HG03432 (cell line): ENCODE data around the gene USP54.
"Not testable (repeated sequence)": the region's sequence is repeated elsewhere in the genome, so short reads cannot be mapped to it uniquely, and the experiment has no call there.

Experiments
- ATAC-seq: cut with Tn5 transposase; IDR thresholded peaks from one replicate; pipeline ENCODE4 v1.9.1; 2021; ENCODE audit warnings: mild to moderate bottlenecking, moderate library complexity; ENCODE audit not compliant: unreplicated experiment

The USP54 gene

DNA sequence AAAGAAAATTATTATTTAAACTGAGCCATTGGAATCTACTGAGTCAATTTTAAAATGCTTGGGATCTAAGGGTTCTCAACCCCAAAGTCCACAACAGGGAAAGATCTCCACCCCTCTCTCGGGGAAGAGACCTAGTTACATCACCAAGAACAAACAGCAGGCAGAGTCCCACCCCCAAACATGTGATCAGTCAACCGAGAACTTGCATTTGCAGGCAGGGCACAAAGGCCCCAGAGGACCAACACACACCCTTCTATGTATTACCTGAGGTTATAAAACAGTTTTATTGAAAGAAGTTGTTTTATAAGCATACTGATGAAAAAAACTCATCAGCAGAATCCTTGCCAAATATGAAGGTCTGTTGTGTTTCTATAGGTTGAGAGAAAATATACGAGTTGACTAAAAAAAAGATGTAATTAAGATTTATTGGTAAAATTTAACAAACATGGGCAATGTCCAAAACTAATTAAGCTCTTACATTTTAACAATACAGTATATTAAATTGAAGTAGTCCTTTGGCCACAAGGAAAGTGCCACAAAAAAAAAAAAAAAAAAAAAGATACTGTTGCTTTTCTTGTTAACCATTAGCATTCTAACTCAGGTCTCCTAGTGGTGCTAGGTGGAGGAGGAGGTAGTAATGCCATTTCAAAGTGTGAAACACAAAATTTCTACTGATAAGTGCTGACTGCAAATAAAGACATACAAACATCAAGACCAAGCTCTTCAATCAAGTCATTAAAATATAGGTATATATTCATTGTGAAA, 975 bp upstream of the USP54 start:
- ATAC-seq = no peak

DNA sequence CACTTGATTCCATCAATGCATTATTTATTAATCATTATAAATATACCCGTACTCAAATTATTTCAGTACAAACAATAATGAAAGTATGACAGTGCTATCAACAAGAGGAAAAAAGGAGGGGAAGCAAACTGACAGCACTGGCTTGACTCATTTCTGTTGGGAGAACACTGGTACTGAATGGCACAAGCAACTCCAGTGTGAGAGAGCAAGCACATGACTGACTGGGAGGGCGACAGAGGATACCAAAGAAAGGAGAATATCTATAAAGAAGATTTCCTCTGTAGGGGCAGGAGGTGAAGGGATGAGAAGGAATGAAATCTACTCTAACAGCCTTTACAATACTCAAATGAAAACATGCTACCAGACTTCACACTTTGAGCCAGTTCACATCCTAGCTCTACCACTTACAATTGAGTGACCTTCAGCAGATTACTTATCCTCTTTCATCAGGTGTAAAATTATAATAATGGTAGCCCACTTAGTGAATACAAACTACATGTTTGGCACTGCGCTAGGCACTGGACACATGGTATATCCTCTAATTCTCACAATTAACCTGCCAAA, 1.5 kb downstream of the USP54 start:
- no peak for ATAC-seq

DNA sequence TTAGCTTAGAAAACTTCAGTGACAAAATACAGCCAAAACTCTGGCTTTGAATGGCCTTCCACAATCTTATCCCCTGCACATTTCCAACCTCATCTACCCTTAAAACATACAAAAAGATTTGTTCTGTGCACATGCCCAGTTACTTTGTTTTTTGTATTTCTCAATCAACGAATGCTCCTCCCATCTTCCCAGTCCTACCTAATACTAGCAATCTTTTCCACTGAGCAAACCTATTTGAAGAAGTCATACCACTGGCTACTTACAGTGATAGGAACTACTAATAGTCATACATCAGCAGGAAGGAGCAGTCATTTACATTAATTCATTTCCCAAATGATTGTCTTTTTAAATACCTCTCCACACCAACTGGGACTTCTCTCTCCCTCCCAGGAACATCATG, 2.5 kb downstream of the USP54 start:
- no peak for ATAC-seq

DNA sequence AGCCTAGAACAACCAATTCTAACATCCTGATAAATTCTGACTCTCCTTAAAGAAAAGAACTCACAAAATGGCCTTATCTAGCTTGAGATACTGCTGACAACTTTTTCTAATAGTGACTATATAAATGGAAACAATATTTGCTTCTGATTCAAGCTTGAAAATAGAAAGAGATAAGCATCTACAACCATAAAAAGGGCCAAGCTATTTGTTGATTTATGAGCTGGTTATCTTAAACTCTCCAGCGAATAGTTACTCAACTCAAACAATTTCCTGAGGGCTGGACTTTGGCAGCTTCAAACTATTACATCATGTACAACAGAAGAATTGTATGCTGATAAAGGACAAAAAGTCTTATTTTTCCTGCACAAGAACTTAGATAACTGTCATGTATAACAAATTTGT, 4.6 kb downstream of the USP54 start:
- no peak for ATAC-seq

DNA sequence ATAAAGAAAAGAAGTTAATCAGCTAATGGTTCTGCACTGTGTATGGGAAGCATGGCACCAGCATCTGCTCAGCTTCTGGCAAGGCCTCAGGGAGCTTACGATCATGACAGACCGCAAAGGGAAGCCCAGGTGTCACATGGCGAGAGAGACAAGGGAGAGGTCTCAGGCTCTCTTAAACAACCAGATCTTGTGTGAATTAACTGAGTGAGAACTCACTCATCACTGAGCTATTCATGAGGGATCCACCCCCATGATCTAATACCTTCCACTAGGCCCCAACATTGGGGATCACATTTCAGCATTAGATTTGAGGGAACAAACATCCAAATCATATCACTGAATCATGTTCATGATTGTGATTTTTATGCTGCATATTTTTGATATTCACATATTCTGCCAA, 5.8 kb downstream of the USP54 start:
- ATAC-seq = no peak

DNA sequence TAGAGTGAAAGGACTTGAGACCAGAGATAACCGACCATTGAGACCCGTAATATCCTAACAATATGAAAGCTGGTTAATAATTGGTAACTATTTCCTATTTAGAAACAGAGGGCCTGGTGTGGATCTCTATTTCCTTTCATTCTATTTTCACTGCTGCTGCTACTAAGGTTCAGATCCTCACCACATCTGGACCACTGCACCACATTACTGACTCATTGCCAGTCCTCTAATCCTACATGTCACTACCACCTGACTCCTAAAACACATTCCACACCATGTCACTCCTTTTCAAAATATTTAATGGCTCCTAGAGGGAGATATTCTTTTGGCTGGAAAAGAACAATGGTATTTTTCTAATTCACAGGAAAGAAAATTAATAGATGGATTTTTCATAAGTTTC, 6.4 kb downstream of the USP54 start:
- no peak for ATAC-seq

DNA sequence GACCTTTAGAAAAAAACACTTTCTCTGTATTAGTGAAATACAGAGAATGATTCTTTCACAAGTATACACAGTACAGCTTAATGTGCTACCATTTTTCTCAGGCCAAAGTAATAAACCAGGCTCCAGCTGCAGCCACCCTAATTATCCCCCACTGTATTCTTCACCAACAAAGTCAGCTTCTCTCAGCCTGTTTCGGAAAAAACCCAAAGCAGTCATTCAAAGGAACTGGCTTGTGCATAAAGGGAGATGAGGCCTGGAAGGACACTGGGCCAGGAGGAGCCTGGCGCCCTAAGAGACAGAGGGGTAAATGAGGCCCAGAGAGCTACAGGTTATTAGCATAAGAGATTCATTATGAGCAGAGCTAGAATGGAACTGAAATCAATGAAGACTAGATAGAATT, 9.2 kb downstream of the USP54 start:
- no peak for ATAC-seq

DNA sequence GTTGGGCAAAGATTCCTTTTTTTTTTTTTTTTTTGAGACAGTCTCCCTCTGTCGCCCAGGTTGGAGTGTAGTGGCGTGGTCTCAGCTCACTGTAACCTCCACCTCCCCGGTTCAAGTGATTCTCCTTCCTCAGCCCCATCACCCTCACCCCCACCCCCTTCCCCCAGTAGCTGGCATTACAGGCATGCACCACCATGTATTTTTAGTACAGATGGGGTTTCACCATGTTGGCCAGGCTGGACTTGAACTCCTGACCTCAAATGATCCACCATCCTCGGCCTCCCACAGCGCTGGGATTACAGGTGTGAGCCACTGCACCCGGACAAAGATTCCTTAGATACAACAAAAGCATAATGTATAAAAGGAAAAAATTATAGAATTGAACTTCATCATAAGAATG, 12.2 kb downstream of the USP54 start:
- ATAC-seq = not testable (repeated sequence)

DNA sequence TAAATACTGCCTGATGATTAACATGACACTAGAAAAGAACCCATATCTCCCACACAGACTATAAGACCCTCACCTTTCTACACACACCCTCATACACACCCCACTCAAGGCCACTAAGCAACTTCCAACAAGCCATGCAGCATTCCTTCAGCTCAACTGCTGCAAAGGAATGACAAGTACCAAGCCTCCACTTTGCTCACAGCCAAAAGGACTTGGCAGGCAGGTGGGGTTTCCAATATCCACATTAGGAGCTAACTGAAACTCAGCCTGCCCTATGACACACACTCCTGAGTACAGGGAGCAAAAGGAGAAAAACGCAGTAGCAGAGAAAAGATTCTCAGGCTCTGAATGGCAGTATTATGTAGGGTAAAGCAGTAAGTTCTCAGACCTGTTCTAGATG, 13.4 kb downstream of the USP54 start:
- no peak for ATAC-seq

DNA sequence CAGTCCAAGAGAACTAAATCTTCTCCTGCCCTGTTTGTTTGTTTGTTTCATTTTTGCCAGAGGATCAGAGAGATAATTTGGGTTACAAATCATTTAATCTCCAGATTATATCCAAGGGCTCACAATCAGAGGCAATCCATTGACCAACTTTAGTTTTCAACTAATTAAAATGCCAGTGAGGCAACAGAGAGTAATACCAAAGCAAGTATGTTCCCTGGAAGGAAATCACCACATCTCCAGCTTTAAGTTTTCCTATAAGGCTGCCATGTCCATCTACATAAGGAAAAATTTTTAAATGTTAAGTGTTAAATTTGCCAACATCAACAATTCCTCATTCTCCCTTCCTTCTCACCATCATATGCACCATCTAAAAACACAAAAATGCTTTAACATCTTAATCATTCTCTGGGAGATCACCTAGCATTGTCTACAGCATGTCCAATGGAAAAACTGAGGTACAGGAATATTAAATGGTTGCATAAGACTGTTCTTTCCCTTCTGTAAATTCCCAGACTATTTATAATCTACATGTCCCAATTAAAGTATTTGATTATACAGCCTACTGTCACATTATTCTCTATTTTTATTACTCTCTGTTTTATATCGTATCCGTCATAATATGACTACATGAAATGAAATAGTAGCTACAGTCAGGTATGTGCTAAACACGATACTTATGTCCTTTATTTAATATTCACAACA, 14.1 kb downstream of the USP54 start:
- ATAC-seq = no peak

DNA sequence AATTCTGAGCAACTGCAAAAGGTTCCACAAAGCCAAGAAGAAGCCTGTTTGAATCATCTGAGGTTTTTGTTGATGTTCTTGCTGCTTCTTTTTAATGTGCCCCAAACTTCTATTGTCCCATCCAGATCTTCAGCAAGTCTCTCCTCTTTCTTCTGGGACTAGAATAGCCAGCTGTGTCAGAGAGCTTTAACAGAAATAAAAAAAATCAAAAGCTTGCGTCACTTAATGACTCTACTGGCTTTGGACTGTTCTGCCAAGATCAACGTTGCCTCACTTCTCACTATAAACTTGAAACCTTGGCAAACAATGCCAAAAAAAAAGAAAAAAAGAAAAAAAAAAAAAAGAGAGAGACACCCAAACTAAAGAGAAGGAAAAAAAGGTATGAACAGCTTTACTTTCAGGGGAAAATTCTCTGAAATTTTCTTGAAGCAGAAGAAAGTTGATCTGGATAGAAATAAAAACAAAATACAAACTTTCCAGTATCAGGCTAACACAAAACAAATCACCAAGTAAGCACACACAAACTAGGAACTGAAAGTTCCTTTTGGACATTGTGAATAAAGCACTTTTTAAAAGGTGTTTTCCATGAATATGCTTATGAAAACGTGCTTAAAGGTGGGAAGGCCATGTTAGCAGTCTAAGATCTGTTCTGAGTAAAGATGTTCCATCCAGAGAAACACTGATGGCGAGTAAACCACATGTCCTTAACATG, 14.8 kb downstream of the USP54 start:
- ATAC-seq = no peak

DNA sequence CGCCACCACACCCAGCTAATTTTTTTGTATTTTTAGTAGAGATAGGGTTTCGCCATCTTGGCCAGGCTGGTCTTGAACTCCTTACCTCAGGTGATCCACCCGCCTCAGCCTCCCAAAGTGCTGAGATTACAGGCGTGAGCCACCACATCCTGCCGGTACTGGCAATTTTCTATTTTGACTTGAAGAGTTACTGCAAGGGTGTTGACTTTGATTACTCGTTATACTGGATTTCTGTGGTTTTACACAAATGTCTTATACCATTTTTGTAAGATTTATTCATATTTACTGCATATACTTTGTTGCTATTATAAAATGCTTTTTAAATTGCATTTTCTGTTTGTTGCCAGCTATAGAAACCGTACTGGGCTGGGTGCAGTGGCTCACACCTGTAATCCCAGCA, 24.1 kb downstream of the USP54 start:
- not testable (repeated sequence) for ATAC-seq

DNA sequence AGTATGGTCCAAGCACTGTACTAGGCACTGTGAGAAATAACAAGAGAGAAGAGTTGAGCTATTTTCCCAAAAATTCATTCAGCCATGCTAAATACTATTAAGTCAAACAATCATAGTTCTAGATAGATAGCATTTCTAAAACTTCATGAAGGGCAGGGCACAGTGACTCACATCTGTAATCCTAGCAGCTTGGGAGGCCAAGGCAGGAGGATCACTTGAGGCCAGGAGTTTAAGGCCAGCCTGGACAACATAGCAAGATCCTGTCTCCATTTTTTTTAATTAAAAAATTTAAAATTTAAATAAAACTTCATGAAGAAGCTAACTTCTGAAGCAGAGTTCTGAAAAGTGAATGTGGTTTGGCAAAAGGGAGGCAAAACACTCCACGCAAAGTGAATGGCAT, 29.9 kb downstream of the USP54 start:
- no peak for ATAC-seq

DNA sequence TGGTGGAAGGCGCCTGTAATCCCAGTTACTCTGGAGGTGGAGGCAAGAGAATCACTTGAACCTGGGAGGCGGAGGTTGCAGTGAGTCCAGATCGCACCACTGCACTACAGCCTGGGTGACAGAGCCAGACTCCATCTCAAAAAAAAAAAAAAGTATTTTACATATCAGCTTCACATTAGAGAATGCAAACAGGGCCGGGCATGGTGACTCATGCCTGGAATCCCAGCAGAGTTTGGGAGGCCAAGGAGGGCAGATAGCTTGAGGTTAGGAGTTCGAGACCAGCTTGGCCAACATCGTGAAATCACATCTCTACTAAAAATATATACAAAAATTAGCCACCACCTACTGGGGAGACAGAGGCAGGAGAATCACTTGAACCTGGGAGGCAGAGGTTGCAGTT, 31.6 kb downstream of the USP54 start:
- no peak for ATAC-seq

DNA sequence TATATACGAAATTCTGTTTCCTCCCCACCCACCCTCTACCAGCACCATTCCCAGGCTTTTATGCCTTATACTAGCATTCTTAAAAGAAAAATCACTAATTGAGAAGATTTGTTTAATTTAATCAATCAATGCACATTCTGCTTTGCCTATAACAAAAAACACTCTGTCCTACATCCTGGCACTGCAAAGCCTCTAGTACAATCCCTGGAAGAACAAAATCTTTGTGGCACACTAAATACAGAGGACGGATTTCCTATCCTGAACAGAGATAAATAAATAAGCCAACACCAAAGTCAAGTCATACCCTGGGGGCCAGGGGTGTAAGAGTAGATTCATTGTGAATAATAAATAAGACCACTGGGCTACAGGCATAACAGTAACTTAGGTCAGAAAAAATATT, 34.3 kb downstream of the USP54 start:
- ATAC-seq = no peak

DNA sequence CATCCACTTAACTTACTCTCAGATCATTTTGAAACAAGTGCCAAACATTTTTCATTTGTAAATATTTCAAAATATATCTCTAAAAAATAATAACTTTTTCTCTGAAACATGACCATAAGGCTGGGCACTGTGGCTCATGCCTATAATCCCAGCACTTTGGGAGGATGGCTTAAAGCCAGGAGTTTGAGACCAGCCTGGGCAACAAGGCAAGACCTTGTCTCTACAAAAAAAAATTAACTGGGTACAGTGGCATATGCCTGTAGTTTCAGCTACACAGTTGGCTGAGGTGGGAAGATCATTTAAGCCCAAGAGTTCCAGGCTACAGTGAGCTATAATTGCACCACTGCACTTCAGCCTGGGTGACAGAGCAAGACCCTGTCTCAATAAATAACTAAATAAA, 36.4 kb downstream of the USP54 start:
- no peak for ATAC-seq

DNA sequence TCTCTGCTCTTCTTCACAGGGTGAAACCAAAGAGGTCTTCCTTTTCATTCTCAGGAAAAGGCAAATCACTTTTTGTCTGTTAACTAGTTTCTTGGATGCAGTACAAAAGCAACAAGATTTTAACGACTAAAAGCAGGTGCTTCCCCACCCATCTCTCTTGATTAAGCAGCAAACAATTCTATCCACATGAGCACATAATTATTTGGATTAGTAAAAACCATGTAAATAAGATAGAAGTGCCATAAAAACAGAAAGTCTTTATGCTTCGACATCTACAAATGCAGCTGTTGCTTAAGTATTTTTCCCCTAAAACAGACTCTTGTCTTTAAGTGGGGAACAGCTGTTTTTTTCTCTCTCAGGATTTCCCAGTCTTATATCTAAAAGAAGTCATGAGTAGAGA, 37.4 kb downstream of the USP54 start:
- ATAC-seq = no peak

DNA sequence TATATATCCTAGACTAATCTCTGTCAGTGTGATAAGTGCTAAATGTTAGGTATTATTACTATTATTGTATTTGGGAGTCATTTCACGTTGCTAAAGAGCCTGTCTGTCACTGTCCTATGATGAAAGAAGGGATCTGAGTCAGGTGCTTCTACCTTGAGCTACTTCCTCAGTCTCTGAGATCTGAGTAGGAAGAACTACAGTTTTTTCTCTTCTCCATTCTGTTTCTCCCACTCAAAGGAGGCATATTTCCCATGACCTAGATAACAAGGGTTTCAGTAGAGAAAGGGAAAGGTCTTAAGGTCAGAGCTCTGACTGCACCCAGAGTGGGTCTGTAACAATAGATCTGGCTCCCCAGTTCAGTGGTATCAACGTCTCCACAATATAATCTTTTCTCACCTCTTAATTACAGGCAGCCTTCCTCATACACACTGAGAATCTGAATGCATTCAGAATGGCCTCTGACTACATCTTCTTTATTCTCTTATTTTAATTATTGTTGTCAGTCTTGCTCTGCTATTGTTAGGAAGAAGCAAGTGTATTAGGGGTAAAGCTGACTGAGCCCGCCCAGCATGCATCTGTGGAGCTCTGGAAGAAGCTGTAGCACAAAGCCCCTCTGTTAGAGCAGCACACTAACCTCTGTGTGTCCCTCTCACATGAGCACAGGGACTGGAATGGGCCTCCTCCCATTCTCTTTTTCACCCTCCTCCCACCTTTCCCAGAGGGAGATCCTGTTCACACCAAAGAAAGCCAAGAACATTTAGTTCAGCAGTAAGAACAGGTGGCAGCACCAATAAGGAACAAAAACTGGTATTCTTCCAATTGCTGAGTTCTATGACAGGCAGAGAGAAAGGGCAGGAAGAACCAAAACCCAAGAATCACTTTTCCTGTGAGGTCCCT, 38.1 kb downstream of the USP54 start:
- no peak for ATAC-seq

DNA sequence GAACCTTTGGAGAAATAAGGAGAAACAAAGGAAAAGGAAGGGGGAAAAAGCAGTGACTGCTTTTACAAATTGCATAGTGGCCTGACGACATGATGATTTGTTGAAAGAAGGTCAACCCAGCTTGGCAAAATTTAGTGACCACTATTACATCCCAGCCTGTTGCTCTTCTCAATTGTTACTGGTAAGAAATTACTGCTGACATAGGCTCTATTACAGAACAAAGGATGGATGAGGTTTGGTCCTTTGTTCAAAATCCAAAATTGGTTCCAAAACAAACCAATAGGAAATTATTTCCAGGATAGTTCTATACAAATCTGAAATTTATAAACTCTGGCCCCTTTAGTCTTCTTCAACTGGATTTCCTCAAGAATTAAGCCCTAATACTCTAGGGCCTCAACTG, 39.6 kb downstream of the USP54 start:
- ATAC-seq = no peak

DNA sequence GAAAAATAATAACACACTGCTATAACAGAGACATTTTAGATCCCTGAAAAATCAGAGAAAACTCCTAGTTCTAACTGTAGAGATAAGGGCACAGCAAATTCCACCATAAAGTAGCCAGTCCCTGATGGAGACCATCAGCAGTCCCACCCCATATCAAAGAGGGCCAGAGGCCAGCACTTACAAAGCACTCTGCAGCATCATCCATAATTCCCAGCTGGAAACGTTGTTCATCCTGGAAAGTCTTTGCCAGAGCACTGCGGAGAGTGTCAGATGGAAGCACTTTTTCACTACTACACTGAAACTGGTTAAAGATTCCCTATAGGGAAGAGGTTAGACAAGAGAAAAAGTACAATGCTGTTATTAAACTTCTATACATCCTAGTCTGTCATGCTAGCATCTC, 45.8 kb downstream of the USP54 start:
- ATAC-seq = no peak

DNA sequence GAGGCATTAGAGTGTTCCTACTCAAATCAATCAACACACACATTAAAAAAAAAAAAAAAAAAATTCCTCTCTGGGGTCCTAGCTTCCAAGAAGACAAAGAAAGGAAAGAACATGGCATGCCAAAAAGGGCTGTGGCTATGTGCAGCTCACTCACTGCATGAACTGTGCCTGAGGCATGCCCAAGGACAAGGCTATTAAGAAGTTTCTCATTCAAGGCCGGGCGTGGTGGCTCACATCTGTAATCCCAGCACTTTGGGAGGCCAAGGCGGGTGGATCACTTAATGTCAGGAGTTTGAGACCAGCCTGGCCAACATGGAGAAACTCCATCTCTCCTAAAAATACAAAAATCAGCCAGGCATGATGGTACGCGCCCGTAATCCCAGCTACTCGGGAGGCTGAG, 53.4 kb downstream of the USP54 start:
- no peak for ATAC-seq
